ENCODE results near the gene DPP4.
A peak's percentile ranks its signal among the peaks of the same experiment; 100 is the strongest.

Gene DPP4

DNA sequence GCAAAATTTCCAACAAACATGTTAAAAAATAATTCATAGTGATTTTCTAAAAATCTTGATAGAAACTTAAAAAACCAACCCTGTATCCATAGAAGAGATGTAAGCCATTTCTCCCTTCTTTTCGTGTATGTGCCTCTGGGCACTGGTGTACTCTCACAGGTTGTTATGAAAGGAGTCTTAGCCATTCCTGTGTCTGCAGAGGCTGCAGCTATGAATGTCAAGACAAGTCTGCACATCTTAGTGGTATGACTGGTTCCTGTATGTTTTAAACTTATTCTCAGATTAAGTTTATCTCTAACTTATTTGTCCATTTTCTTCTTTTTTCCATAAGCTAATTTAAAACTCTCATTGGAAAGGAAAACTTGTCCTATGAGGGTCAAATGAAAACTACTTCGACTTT lies 84.0 kb downstream of the DPP4 start:
- no peaks in the 10 kb centered on the region for H3K36me3 ChIP-seq (replicated peaks)
- no peak overlapping the region for H3K27ac ChIP-seq
- H3K4me3 ChIP-seq (ENCODE audit: low read depth, low read length): no peak overlapping the region
- no peak for DNase-seq
- no peak for TF ChIP-seq CTCF (IDR thresholded peaks at IDR 0.05; ENCODE audit: low read depth, low read length, missing control alignments)
- in situ Hi-C loops (cut with HindIII; ENCODE audit: low pct_ligation_motif_present, low sequenced_read_pairs): no loop called here
- no peaks in the 10 kb centered on the region for H3K27me3 ChIP-seq (replicated peaks)

DNA sequence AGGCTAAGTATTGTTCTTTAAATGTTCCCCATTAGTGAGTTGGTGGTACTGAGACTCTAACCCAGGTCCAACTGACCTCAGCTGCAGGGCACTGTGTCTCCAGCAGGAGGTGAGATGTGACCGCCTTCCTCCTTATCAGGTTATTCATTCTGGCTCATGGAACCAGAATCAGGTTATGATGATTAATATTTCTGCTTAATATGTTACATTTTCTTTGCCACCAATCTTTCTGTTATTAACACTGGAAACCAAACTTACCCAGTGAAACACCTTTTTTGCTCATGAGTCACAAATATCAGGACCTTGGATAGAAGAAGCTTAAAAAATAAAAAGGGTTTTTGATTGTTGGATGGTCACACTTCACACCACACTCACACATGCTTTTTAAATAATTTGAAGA lies 85.4 kb downstream of the DPP4 start:
- no peak for DNase-seq
- in situ Hi-C loops (cut with HindIII; ENCODE audit: low pct_ligation_motif_present, low sequenced_read_pairs): no loop called here
- H3K27ac ChIP-seq: no peak overlapping the region

GRCh38 chr2:161987311-161987710 lies 86.7 kb downstream of the DPP4 start:
- Histone ChIP-seq H3K4me3 (ENCODE audit: low read depth, low read length) (no peak overlapping the region), H3K27ac (no peak overlapping the region), H3K27me3 (replicated peaks) (no peaks in the 10 kb centered on the region), H3K36me3 (replicated peaks) (no peaks in the 10 kb centered on the region)
- DNase-seq: no peak
- TF ChIP-seq CTCF (IDR thresholded peaks at IDR 0.05; ENCODE audit: low read depth, low read length, missing control alignments): no peak
- in situ Hi-C loops (cut with HindIII; ENCODE audit: low pct_ligation_motif_present, low sequenced_read_pairs): no loop called here

More for the DNA sequence above, 85.4 kb downstream of the DPP4 start:
- peak; percentile 53 for TF ChIP-seq CTCF (IDR thresholded peaks at IDR 0.05; ENCODE audit: low read depth, low read length, missing control alignments)
- H3K27me3 ChIP-seq (replicated peaks): no peaks in the 10 kb centered on the region
- no peak overlapping the region for H3K4me3 ChIP-seq (ENCODE audit: low read depth, low read length)
- no peaks in the 10 kb centered on the region for H3K36me3 ChIP-seq (replicated peaks)

GRCh38 chr2:161983866-161984265 lies 90.1 kb downstream of the DPP4 start:
- Histone ChIP-seq H3K27ac (no peak overlapping the region), H3K4me3 (ENCODE audit: low read depth, low read length) (no peak overlapping the region), H3K36me3 (replicated peaks) (no peaks in the 10 kb centered on the region), H3K27me3 (replicated peaks) (no peaks in the 10 kb centered on the region)
- in situ Hi-C loops (cut with HindIII; ENCODE audit: low pct_ligation_motif_present, low sequenced_read_pairs): no loop called here
- no peak for TF ChIP-seq CTCF (IDR thresholded peaks at IDR 0.05; ENCODE audit: low read depth, low read length, missing control alignments)
- DNase-seq: peak; percentile 17

- H3K27me3 ChIP-seq (replicated peaks): no peaks in the 10 kb centered on the region
- TF ChIP-seq CTCF (IDR thresholded peaks at IDR 0.05; ENCODE audit: low read depth, low read length, missing control alignments): no peak
- no peak overlapping the region for H3K4me3 ChIP-seq (ENCODE audit: low read depth, low read length)
- DNase-seq: no peak
- in situ Hi-C loops (cut with HindIII; ENCODE audit: low pct_ligation_motif_present, low sequenced_read_pairs): no loop called here
- H3K36me3 ChIP-seq (replicated peaks): no peaks in the 10 kb centered on the region
- H3K27ac ChIP-seq: no peak overlapping the region
Measured at GRCh38 chr2:161983331-161983651, 90.7 kb downstream of the DPP4 start.

- H3K27me3 ChIP-seq (replicated peaks): no peaks in the 10 kb centered on the region
- in situ Hi-C loops (cut with HindIII; ENCODE audit: low pct_ligation_motif_present, low sequenced_read_pairs): no loop called here
- H3K4me3 ChIP-seq (ENCODE audit: low read depth, low read length): no peak overlapping the region
- no peaks in the 10 kb centered on the region for H3K36me3 ChIP-seq (replicated peaks)
- DNase-seq: no peak
- no peak for TF ChIP-seq CTCF (IDR thresholded peaks at IDR 0.05; ENCODE audit: low read depth, low read length, missing control alignments)
- H3K27ac ChIP-seq: no peak overlapping the region
Measured at GRCh38 chr2:161982548-161983330, 91.3 kb downstream of the DPP4 start.
